K562 (cell line): ENCODE data around the gene SS18L1. TPM values are rescaled to one million over a fixed set of nuclear protein-coding genes. Genes with fewer than 3 reads are reported as not detected.

Experiments used
- ARID3A ChIP-seq: IDR thresholded peaks from 2 replicates; pipeline ENCODE4 v1.6.1; 2012; ENCODE audit warnings: low read depth, low read length, improper control_type of control experiment, borderline replicate concordance
- E2F4 ChIP-seq: sonication (generic); formaldehyde crosslinking; IDR thresholded peaks from 2 replicates; pipeline ENCODE4 v1.8.0; 2022; ENCODE audit warnings: mild to moderate bottlenecking, low read depth, missing genetic modification reagents
- GTF2A2 ChIP-seq: IDR thresholded peaks from 2 replicates; pipeline ENCODE4 v1.6.1; 2016; ENCODE audit warnings: mild to moderate bottlenecking, missing genetic modification characterization, missing compliant biosample characterization
- IRF2 ChIP-seq: sonication (generic); formaldehyde crosslinking; IDR thresholded peaks from 2 replicates; pipeline ENCODE4 v1.8.1; 2022; ENCODE audit warnings: mild to moderate bottlenecking, missing genetic modification reagents
- KLF6 ChIP-seq: fragments of 250-450 bp; sonication (Bioruptor Pico); IDR thresholded peaks from 2 replicates; pipeline ENCODE4 v1.4.0; 2020; ENCODE audit warnings: mild to moderate bottlenecking, moderate library complexity, borderline replicate concordance
- NONO ChIP-seq, 2 experiments: fragments of 200-400 bp in 1 of 2; fragments of 450-650 bp in 1 of 2; formaldehyde crosslinking in 1 of 2; IDR thresholded peaks; 2 replicates each; pipeline ENCODE4 v1.6.1; 2017; ENCODE audit warnings: low read depth in 2 of 2, mild to moderate bottlenecking in 2 of 2, moderate library complexity in 2 of 2, low read length in 1 of 2
- POU5F1 ChIP-seq: fragments of 150-350 bp; IDR thresholded peaks from 2 replicates; pipeline ENCODE4 v1.6.1; 2014; ENCODE audit warnings: borderline replicate concordance, low read length, low read depth, mild to moderate bottlenecking; ENCODE audit not compliant: partially characterized antibody
- PREB ChIP-seq: sonication (generic); formaldehyde crosslinking; IDR thresholded peaks from 2 replicates; pipeline ENCODE4 v1.8.1; 2023; ENCODE audit warnings: mild to moderate bottlenecking, missing genetic modification reagents
- SMAD2 ChIP-seq: fragments of 150-350 bp; IDR thresholded peaks from 2 replicates; pipeline ENCODE4 v1.6.1; 2014; ENCODE audit warnings: low read depth, mild to moderate bottlenecking, low read length
- VEZF1 ChIP-seq: fragments of 200-800 bp; sonication (Bioruptor generic); IDR thresholded peaks from 2 replicates; pipeline ENCODE4 v1.6.1; 2017; ENCODE audit warnings: missing genetic modification characterization, missing compliant biosample characterization
- YBX1 ChIP-seq: fragments of 450-650 bp; IDR thresholded peaks from 2 replicates; pipeline ENCODE4 v1.7.1; 2016; ENCODE audit warnings: mild to moderate bottlenecking
- ZBTB5 ChIP-seq: fragments of 450-650 bp; IDR thresholded peaks from 2 replicates; pipeline ENCODE4 v1.6.1; 2017; ENCODE audit warnings: antibody characterized with exemption
- ZBTB7A ChIP-seq: IDR thresholded peaks from 2 replicates; pipeline ENCODE4 v1.6.1; 2011; ENCODE audit warnings: low read depth, mild to moderate bottlenecking, low read length, moderate library complexity, borderline replicate concordance; ENCODE audit not compliant: control insufficient read depth
- ZKSCAN3 ChIP-seq: fragments of 250-450 bp; sonication (Bioruptor Pico); IDR thresholded peaks from 2 replicates; pipeline ENCODE4 v1.4.0; 2020
- ZNF277 ChIP-seq: fragments of 250-450 bp; sonication (Bioruptor Pico); IDR thresholded peaks from 2 replicates; pipeline ENCODE4 v1.8.0; 2022; ENCODE audit warnings: inconsistent platforms, mild to moderate bottlenecking, moderate library complexity, borderline replicate concordance
- ZNF41 ChIP-seq: fragments of 250-450 bp; sonication (Bioruptor Pico); conservative IDR thresholded peaks from 2 replicates; pipeline ENCODE4 v1.4.0; 2020; ENCODE audit warnings: mild to moderate bottlenecking
- ZNF589 ChIP-seq: fragments of 200-800 bp; sonication (Bioruptor generic); IDR thresholded peaks from 2 replicates; pipeline ENCODE4 v1.6.1; 2016; ENCODE audit warnings: low read depth, missing genetic modification characterization, missing compliant biosample characterization
- ZNF830 ChIP-seq: fragments of 250-450 bp; sonication (Bioruptor Pico); IDR thresholded peaks from 2 replicates; pipeline ENCODE4 v1.5.0; 2021; ENCODE audit warnings: mild to moderate bottlenecking
- polyA plus RNA-seq, 8 experiments: library from polyadenylated mRNA; depleted of rRNA in 4 of 8; stranded (reverse) in 5 of 8; unstranded in 3 of 8; fragments of >200 nt; fragmentation: Nextera tagmentation in 2 of 8; fragmentation: Illumina TruSeq in 1 of 8; extraction: Ambion mirVana in 2 of 8; extraction: Trizol in 1 of 8; gene quantifications; 2 replicates each; pipeline versions ENCODE4 v1.2.1 to v1.2.3, GENCODE V29; 2011 to 2014; ENCODE audit warnings: inconsistent platforms in 1 of 8, missing spikeins in 1 of 8
- total RNA-seq, 7 experiments: library from RNA; depleted of rRNA in 6 of 7; stranded (reverse); fragments of >200 nt in 6 of 7; fragmentation: Illumina TruSeq in 2 of 7; extraction: Trizol in 2 of 7; gene quantifications; 2 replicates each; pipeline versions ENCODE4 v1.2.1 to v1.2.3, GENCODE V29; 2011 to 2021; ENCODE audit warnings: low replicate concordance in 1 of 7

The SS18L1 gene
- total and polyA plus RNA-seq, 9 of the 15 experiments (the other 6 are each of a cell fraction or from before 2014, with no cell fraction given), result 2.7 to 28.3 (median 15.1) TPM

- TF ChIP-seq ZBTB5, result no peak
- TF ChIP-seq IRF2 (CRISPR knock-in tag), result no peak
- peak; percentile 92 for TF ChIP-seq E2F4 (CRISPR knock-in tag)
- TF ChIP-seq ZNF589 (CRISPR knock-in tag), result no peak
- TF ChIP-seq SMAD2, result no peak
- no peak for TF ChIP-seq ZNF277 (CRISPR knock-in tag)
- peak; percentile 94 for TF ChIP-seq ZBTB7A
- TF ChIP-seq NONO (IDR thresholded peaks at IDR 0.05; ENCODE audit: low read depth in 2 of 2, low read length in 1 of 2), result peak in 1 of 2 experiments; percentile 51; a peak in 1 of 4 replicates
- TF ChIP-seq GTF2A2 (tag), result no peak
- no peak for TF ChIP-seq KLF6 (CRISPR knock-in tag)
- TF ChIP-seq VEZF1 (CRISPR knock-in tag), result peak; percentile 97
- TF ChIP-seq ZNF830 (CRISPR knock-in tag), result no peak
- no peak for TF ChIP-seq PREB (CRISPR knock-in tag)
- TF ChIP-seq ZKSCAN3 (CRISPR knock-in tag), result no peak
- no peak for TF ChIP-seq ZNF41
- no peak for TF ChIP-seq ARID3A
- no peak for TF ChIP-seq YBX1
- TF ChIP-seq POU5F1, result no peak
Measured at GRCh38 chr20:62121776-62122653, 21.6 kb upstream of the SS18L1 start, which contains the start of gene LSM14B (continued).
